ENCODE measurements around the gene SLC4A7. TPM values are rescaled to one million over a fixed set of nuclear protein-coding genes. Genes with fewer than 3 reads are reported as not detected.
"Not testable (repeated sequence)": the region's sequence is repeated elsewhere in the genome, so short reads cannot be mapped to it uniquely, and the experiment has no call there.

SLC4A7 gene
- total RNA-seq, 1 donor from 2014 or later, result 48.6 TPM

GRCh38 chr3:27429909-27430308, 54.3 kb downstream of the SLC4A7 start:
- DNase-seq (ENCODE audit: low spot score), result no peak

GRCh38 chr3:27428446-27428845, 55.7 kb downstream of the SLC4A7 start:
- DNase-seq (ENCODE audit: low spot score), result no peak

- DNase-seq (ENCODE audit: low spot score), result no peak
Measured at GRCh38 chr3:27426926-27427325, 57.3 kb downstream of the SLC4A7 start.

GRCh38 chr3:27425896-27426565, 58.2 kb downstream of the SLC4A7 start:
- no peak for DNase-seq (ENCODE audit: low spot score)

- DNase-seq (ENCODE audit: low spot score), result not testable (repeated sequence)
Measured at GRCh38 chr3:27424812-27425521, 59.2 kb downstream of the SLC4A7 start.

- DNase-seq (ENCODE audit: low spot score), result no peak
Measured at GRCh38 chr3:27423463-27423862, 60.7 kb downstream of the SLC4A7 start.

GRCh38 chr3:27422617-27423016, 61.6 kb downstream of the SLC4A7 start:
- DNase-seq (ENCODE audit: low spot score), result no peak

GRCh38 chr3:27415202-27415601, 69.0 kb downstream of the SLC4A7 start:
- peak; percentile 42 for DNase-seq (ENCODE audit: low spot score)

- DNase-seq (ENCODE audit: low spot score), result no peak
Measured at GRCh38 chr3:27392950-27393679, 91.1 kb downstream of the SLC4A7 start.

GRCh38 chr3:27392414-27392813, 91.8 kb downstream of the SLC4A7 start:
- not testable (repeated sequence) for DNase-seq (ENCODE audit: low spot score)

GRCh38 chr3:27391796-27392195, 92.4 kb downstream of the SLC4A7 start:
- no peak for DNase-seq (ENCODE audit: low spot score)

- no peak for DNase-seq (ENCODE audit: low spot score)
Measured at GRCh38 chr3:27387625-27388024, 96.6 kb downstream of the SLC4A7 start.

- DNase-seq (ENCODE audit: low spot score), result no peak
Measured at GRCh38 chr3:27385504-27385903, 98.7 kb downstream of the SLC4A7 start.

GRCh38 chr3:27384191-27384590, 100.0 kb downstream of the SLC4A7 start:
- DNase-seq (ENCODE audit: low spot score), result no peak

- DNase-seq (ENCODE audit: low spot score), result no peak
Measured at GRCh38 chr3:27380433-27381357, 103.5 kb downstream of the SLC4A7 start.

- DNase-seq (ENCODE audit: low spot score), result no peak
Measured at GRCh38 chr3:27378331-27378730, 105.9 kb downstream of the SLC4A7 start.

- no peak for DNase-seq (ENCODE audit: low spot score)
Measured at GRCh38 chr3:27376109-27376772, 107.9 kb downstream of the SLC4A7 start.

- DNase-seq (ENCODE audit: low spot score), result peak; percentile 94
Measured at GRCh38 chr3:27368831-27369607, 115.2 kb downstream of the SLC4A7 start, which contains the start of gene NEK10. TSS of gene NEK10 (minus strand) at chr3:27369383. CDS start at chr3:27352882, 16,501 bp downstream.

GRCh38 chr3:27366062-27366591, 118.1 kb downstream of the SLC4A7 start:
- no peak for DNase-seq (ENCODE audit: low spot score)

All from umbilical cord (tissue), 2 donors.